Muscle of arm (tissue), 12 donors: ENCODE measurements around the gene APCDD1. TPM values are rescaled to one million over a fixed set of nuclear protein-coding genes. Genes with fewer than 3 reads are reported as not detected.

Experiments used
- DNase-seq: peaks from one replicate; pipeline ENCODE4 v3.0.0-alpha.2; 2013
- polyA plus RNA-seq, 12 donors: library from polyadenylated mRNA; unstranded; fragments of 120-200 nt; gene quantifications; one replicate each; pipeline ENCODE4 v1.2.1, GENCODE V29; 2013; ENCODE audit not compliant: insufficient read length in 12 of 12

The APCDD1 gene
- polyA plus RNA-seq, 12 donors: 6.9 to 444 (median 12.1) TPM; not detected in 1

DNA sequence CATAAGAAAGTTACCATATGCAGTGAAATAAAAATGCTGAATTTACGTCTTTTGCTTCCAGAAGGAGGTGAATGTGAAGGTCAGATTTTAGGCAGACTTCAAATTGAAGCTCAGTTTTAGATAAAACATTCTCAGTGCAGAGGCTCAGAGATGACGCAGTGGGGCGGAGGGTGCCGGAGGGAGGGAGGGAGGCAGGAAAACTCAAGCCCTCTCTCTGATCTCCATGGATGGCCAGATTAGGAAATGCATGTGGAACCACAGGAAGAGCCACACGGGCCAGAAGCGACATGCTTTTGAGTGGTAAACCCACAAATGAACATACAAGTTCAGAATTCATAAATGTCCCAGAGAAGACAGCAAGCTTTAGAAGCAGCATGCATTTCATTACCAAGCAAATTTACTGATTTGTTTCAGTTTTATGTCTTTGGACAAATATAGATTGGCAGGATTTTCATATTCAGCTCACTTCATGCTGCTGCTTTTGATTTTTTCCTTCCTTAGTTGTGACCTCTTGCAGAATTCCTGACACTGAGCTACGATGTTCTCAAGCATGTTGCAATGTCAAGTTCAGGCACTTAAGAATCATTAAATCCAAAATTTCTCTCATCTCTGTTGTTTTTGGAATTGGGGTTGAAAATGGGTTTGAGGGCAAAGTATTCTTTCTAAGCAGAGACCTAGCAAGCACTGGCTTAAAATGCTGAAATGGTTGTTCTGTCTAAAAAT lies 29.7 kb upstream of the APCDD1 start:
- no peak for DNase-seq

DNA sequence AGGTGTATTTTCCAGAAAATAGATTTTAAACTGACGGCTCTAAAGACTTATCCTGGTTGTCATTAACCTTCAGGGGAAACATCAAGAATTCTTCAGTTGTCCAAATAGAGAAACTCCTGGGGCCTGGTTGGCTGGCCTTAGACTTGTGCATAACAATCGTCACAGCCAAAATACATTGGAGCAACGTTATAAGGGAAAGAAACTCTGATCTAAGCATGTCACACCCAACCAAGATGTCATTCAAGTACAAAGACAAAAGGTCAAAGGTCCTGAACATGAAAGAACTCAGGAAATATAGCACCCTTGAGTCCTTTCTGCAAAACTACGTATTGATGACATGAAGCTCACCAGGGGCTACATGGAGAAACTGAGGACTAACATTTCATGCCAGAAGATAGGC lies 23.8 kb upstream of the APCDD1 start:
- no peak for DNase-seq

DNA sequence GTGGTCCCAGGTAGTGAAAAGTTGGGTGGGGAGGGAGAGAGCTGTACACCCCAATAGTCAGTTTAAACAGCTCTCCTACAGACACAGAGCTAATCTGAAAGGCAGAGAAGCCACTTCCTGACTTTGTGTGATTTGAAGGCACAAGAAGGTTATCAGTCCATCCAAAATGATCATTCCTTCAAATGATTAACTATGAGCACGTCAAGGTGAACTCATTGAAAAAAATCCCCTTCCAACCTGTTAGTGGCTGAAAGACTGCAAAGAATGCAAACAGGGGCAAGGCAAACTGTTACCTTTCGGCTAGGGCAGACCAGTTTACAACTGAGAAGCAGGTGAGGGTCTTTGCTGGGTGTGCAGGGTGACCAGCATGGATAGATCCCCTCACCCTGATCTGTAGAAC lies 22.8 kb upstream of the APCDD1 start:
- no peak for DNase-seq

DNA sequence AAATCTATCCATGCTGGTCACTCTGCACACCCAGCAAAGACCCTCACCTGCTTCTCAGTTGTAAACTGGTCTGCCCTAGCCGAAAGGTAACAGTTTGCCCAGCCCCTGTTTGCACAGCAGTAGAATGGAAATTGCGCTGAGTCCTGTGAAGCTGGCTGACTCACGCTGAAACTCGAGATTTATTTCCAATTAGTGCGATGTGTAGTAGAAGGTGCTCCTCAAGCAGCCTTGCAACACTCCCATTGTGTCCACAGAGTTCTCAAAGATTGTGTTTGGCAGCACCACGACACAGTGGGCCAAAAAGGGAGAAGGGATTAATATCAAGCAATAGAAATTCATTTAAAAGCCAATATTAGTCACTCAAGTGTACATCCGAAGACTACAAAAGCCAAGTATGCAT lies 21.7 kb upstream of the APCDD1 start:
- DNase-seq: no peak

DNA sequence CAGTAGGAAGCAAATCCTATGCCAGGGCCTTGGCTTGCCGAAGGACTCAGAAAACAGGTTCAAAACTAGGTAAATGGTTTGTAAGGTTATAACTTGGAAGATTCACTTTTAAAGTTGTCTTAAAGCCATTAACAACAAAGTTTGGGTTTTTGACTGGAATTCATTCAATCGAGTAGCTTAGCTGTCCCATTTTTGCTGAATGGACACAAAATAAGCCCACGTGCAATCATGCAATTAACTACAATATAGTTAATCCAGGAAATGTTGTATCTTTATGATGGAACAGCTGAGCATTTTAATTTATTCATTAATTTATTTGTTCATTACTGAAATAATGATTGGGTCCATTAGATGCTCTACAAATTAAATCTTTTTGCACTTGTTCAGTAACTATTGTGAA lies 18.3 kb upstream of the APCDD1 start:
- DNase-seq: no peak

DNA sequence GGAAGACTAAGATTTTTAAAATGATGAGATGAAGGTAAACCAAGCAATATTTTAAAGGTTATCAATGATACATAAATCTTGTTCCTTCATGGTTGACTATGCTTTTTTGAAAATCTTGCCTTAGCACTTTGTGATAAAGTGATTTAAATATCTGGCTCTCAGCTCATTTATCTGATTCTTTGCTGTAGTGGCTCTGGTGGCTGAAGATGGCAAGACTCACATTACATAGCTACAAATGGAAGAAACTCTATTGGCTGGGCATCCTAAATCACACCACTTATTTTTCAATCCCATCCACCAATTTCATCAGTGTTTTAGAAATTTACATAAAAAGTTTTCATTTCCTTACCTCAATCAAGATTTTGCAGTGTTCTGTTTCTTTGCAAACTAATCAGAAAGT lies 16.6 kb upstream of the APCDD1 start:
- DNase-seq: no peak

DNA sequence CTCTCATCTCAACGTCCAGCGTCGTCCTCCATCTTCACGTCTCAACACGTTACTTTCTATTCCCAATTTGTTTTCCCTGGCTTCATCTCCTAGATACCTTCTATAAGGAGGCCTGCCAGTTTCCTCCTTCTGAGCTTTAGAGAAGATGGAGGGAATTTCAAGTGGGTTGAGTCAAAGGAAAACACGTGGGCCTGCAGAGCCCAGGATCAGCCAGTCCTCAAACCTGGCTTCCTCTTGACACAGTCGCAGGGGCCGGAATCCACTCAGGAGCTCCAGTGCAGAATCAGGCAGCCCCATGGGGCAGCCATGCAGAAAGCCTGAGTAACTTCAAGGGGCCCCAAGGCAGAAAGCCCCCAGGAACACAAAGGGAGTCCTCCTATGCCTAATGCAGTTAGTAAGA lies 14.5 kb upstream of the APCDD1 start:
- no peak for DNase-seq

DNA sequence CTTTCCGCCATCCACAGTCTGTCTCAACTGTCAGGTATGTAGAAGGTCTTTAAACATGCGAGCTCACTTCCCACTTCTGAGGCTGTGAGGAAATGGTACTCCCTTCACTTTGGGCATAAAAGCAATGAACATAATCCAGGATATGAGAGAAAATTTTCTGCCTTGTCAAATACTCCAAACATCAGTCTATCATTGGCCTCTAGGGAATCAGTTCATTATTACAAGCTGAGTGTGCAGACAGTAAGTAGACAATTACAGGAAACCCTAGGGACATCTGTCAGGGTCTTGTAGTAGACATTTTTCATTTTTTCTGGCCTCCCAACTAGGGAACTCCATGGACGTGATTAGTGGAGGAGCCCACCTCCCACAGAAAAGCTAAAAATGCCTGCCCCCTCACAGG lies 13.6 kb upstream of the APCDD1 start:
- DNase-seq: no peak

DNA sequence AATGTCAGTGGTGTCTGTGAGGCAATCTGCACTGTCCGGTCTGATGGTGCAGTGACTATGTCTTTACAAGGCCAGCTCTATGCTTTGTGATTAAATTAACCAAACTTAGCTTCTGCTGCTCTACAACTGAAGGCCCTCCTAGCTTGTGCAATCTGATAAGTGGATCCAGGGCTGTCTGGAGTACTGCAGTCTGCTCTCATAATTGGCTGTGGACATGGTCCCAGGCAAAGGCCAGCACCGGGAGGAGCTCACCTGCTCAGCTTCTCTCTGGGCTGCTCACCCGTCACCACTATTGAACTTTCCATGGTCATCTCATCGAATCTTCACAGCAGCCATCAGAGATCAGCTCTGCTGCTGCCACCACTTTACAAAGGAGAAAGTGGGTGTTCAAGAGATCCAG lies 13.0 kb upstream of the APCDD1 start:
- no peak for DNase-seq

DNA sequence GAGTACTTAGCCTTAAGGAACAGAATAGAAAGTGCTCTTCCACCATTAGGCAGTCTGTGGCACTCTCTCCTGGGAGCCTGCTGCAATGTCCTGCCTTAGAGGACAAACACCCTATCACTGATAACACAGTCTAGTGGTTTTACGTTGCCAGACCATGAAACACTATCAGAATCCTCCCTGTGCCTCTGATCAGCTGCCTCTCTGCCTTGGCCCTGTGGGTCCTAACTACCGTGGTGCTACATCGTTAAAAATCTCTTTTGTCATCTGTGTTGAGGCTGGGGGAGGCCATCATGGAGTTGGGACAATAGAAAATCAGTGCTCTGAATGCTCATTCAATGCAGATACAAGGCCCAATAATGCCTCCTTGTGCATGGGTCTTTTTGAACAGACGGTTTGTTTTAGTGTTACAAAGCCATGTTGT lies 11.9 kb upstream of the APCDD1 start:
- DNase-seq: no peak

DNA sequence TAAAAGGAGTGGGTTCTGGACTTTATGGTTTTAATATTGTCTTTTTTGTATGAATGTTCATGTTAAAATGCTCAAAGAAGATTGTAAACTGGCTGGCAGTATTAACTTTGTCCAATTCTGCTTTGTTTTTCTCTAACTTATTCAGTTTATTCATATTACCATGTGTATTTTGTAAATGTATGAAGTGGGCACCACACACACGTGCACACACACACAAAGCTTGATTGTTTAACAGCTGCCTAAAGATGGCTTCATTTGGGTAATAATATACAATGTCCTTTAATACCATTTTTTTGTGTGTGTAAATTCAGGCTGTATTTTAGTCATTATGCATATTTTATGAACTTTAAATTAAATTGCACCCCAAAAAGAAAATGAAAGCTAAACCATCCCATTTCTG lies 11.4 kb upstream of the APCDD1 start:
- no peak for DNase-seq

DNA sequence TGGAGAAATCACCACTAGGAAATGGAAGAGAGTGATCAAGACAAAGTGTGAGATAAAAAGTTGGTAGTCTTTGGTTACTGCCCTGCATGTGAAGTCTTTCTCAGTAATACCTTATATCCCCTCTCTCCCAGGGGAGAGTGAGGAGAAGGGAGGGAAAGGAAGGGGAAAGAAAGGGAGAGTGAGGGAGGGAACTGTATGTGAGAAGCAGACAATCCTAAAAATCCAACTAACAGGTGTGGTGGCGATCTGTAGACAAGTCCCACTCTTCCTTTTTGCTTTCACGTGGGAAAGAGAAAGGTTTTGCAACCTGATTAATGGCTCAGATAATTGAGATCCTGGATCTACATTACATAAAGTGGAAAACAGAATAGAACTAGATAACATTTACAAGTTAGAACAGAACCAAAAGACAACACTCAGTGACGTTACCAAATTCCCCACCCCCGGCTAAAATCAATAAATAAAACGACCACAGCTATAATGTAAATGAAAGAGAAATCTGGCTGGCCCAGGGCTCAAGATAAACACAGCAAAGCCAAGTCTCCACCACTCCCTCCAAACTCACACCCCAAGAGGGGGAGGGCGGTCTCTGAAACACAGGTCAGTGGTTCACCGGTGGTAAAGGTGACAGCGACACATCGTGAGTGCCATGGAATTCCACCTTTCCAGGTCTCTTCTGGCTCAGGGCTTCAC lies 10.0 kb upstream of the APCDD1 start:
- DNase-seq: no peak

DNA sequence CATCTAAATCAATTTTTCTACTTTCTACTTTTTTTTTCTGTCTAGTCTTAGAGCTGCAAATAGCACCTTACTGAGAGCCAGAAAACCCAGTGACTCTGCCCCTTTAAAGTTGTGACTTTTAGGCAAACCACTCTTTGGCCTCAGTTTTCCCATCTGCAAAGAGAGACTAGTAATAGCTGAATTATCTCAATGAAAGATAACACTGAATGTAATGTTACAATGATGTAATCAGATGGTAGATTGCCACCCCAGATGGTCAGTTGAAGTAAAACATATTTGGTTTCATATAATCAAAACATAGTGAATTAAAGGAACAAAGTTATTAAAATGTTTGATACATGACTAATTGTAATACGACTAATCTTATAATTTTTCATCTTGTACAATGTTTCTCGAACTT lies 5.0 kb upstream of the APCDD1 start:
- no peak for DNase-seq

DNA sequence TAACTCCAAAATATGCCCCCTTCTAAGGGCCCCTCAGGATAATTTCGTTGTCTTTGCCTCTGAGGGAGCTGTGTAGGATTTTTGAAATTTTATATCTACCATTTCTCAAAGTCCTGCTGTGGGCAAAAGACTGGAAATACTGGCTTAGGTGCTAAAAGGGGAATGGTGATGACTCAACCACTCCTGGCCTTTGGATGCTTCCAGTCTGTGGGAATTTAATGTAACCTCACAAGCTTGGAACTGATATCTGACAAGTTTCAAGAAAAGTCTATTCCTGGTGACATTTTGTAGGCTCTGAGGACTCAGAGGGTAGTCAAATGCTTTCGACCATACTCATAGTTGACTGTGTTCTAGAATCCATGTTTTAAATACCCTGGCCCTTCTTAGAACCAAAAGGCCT lies 3.4 kb upstream of the APCDD1 start:
- no peak for DNase-seq

DNA sequence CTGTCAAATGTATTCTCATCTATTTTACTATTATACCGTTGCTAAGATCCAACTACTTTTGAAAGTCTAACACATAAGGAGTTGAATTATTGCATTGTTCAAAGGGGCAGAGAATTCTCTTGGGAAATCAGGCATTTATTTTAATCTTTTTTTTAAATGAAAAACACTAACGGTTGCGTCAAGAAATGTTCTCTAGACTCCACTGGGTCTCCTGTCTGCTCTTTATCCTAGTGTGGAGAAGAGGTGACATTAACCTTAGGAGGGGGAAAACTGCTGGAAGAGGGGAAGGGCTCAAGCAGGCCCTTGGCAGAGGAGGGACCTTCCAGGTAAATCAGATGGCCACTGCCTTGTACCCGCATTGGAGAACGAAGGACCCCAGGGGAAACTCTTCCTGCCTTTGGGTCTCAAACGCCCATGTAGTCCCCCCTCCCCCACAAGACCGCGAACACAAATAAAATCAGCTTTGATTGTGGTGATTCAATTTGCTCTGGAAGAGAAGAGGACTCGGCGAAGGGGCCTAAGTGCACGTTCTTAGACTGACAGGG lies 1.1 kb upstream of the APCDD1 start:
- DNase-seq: no peak

DNA sequence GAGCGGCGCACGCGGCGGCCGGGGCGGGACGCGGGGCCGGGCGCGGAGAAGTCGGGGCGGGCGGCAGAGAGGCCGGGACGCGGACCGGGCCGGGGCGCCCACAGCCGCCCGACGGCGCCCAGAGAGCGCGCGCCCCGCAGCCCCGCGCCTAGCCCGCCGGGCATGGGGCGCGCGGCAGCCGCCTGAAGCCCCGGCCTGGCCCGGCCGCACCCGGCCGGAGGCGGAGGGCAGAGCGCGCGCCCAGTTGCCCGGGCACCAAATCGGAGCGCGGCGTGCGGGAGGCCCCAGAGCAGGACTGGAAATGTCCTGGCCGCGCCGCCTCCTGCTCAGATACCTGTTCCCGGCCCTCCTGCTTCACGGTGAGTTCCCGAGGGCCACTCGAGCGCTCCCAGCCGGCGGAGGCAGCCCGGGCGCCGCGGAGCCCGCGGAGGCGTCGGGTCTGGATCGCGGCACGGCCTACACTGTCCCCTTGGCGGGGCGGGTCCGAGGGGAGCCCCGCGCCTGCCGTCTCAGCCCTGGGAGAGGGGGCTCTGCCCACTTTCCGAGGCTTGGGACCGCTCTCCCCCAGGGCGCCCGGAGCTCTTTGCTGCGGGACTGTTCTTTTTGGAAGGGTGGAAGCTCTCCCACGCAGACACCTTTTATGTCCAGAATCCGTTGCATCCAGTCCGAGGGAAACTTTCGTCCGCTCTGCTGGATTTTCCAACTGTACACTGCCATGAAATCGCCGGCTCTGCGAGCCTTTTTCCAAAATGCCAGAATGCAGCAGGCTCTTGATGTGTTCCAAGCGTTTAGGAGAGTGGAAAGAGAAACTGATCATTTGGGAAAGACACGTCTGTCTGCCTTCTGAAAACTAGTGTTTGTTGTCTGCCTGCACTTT lies 484 bp downstream of the APCDD1 start:
- DNase-seq: peak; percentile 46

DNA sequence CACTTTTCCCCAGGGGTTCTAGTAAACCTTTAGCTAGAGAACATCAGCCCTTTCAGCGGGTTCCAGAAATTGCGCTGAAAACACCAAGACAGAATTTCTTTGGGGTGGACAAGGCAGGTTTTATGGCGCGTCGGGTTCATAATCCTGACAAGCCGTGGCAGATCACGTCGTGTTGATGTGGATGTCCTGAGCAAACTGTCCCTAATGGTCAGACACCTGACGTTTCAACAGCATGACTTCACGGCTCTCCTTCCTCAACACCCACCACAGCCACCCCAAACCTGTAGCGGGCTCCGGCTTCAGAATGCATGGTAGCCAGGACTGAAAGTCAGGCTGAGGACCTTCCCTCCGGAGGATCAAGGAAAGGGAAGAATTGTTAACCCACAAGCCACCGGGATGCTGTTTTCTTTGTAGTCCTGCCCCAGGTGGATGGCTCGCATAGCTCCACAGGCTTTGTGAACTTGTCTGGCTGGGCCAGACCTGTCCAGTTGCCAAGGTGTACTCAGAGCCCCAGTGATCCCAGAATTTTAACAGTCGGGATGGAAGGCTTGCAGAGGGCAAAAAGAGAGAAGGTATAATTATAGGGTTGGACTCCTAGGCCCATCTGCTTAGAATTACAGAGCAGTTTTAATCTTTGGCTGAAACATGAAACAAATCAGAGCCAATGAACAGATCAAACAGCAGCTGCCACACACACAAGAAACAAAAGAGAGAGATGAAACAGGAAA lies 1.5 kb downstream of the APCDD1 start:
- no peak for DNase-seq

DNA sequence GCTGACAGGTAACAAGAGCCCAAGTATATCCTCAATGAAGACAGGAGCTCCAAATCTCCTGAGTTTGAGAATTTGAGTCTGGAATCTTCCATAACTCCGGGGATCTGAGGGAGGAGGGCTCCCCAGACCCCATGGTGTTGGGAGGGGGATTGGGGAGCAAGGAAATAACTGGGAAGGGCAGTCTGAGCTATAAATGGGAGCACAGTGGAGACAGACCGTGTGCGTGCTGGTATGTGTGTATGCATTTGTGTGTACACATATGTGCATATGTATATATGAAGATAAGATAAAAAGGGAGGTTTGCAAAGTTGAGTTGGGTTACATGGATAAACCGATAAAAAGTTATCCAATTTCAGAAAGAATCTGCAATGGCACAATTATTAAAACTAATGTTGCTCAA lies 2.3 kb downstream of the APCDD1 start:
- no peak for DNase-seq

DNA sequence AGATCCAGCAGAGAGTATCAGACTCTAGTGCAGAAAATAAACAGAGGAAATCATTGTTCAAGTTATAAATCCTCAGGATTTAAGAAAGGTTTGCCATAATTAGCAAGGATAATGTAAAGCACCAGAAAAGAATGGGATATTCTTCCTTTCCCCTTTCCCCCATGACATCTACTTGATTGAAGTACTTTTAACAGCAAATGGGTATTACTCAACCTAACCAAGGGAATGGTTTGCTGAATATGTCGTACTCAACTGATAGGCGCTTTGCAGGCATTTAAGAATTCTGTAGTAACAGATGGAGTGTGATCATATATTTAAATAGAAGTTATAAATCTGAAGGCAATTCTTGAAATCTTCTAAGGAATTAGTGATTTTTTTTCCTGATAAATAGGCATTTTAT lies 2.7 kb downstream of the APCDD1 start:
- no peak for DNase-seq

DNA sequence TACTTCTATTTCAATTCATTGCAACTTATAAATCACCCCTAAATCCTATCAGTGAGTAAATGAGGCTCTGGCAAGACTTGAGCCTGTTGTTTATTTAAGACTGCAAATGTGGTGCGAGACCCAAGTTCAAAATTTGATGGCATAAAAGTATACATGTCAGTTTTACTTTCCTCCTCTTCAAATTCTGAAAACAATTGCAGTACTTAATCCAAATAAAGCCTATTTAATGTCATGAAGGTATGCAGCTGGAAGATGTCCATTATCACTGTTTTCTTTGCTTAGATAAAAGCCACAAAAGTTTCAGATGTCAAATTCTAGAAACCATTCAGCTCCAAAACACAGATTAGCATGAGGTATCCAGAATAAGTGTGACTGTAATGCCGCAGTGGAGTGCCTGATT lies 3.3 kb downstream of the APCDD1 start:
- no peak for DNase-seq

DNA sequence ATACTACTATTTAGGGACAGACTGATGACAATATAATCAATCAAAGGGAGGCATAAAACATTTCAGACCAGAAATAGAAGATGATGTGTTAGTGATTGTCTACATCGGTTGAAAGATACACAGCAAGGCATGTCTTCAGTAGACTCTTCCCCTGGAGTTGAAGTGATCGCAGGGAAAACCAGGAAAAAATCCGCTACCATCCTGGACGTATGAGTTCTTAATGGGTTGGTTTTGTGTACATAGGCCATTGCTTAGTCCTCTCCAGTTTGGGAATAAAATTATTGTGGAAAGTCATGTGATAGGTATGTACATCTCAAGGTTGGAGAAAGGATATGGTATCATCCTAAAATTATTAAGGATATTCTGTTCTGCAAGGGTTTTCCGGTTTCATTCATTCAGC lies 4.3 kb downstream of the APCDD1 start:
- no peak for DNase-seq

DNA sequence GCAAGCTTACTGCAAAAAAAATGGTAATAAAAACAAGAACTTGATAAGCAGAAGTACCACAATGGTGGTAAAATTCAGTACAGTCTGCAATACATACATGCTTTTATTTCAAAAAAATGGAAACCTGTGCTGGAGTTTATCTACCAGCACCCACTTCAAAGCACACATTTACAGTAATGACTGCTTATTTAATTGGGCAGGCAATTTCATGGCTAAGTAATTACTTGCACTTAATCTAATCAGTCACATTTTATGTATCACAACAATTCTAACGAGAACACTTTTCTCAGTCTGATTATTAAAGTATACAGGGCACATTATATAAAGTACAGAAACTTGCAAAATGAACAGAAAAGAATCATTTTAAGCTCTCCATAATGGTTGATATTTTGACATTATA lies 5.2 kb downstream of the APCDD1 start:
- DNase-seq: no peak
